Calu3 (cell line): ENCODE data around the gene RTKN. TPM values are rescaled to one million over a fixed set of nuclear protein-coding genes. Genes with fewer than 3 reads are reported as not detected.
A peak's percentile ranks its signal among the peaks of the same experiment; 100 is the strongest.

Source experiments
- BruUV-seq: library from RNA; stranded (reverse); fragments of 400-500 nt; replicated peaks from 2 replicates; lab custom pipeline; 2021; lab: Mats Ljungman, UMichigan
- CTCF ChIA-PET: fragments of 300-600 bp; sonication (Branson Sonifier 250); formaldehyde crosslinking; loops from one replicate; lab custom pipeline; 2022; ENCODE audit warnings: antibody characterized with exemption; lab: Charles Lee
- DNase-seq: peaks from one replicate; pipeline ENCODE4 v3.0.0; 2022
- H3K27ac Mint-ChIP-seq: one replicate; pipeline ENCODE4 v1.8.0; 2022; ENCODE audit warnings: mixed read lengths; ENCODE audit not compliant: unreplicated experiment
- H3K27me3 Mint-ChIP-seq: one replicate; pipeline ENCODE4 v1.8.0; 2022; ENCODE audit warnings: mixed read lengths; ENCODE audit not compliant: unreplicated experiment
- H3K36me3 Mint-ChIP-seq: one replicate; pipeline ENCODE4 v1.8.0; 2022; ENCODE audit warnings: mild to moderate bottlenecking, moderate library complexity, mixed read lengths; ENCODE audit not compliant: insufficient read depth, unreplicated experiment
- H3K4me1 Mint-ChIP-seq: one replicate; pipeline ENCODE4 v1.8.0; 2022; ENCODE audit warnings: mild to moderate bottlenecking, low read depth, mixed read lengths; ENCODE audit not compliant: unreplicated experiment
- H3K4me3 Mint-ChIP-seq: one replicate; pipeline ENCODE4 v1.8.0; 2022; ENCODE audit warnings: mild to moderate bottlenecking, low read depth, moderate library complexity, mixed read lengths; ENCODE audit not compliant: unreplicated experiment
- H3K9me3 Mint-ChIP-seq: one replicate; pipeline ENCODE4 v1.8.0; 2022; ENCODE audit warnings: low read depth, mixed read lengths; ENCODE audit not compliant: unreplicated experiment
- intact Hi-C: fragments of 100-400 bp; cut with micrococcal nuclease; formaldehyde crosslinking; loops from one replicate; pipeline ENCODE4 v1.10.0; 2022; ENCODE audit not compliant: unreplicated experiment
- total RNA-seq: library from RNA; stranded (reverse); gene quantifications from 2 replicates; pipeline ENCODE4 v1.2.3, GENCODE V29; 2022
- TF ChIP-seq, protein P1 (sequence below): fragments of 200-600 bp; IDR thresholded peaks from one replicate; pipeline ENCODE4 v1.8.0; 2022; ENCODE audit warnings: antibody characterized with exemption; ENCODE audit not compliant: unreplicated experiment

The RTKN gene
- total RNA-seq, 1 experiment from 2014 or later: 97.6 TPM

DNA sequence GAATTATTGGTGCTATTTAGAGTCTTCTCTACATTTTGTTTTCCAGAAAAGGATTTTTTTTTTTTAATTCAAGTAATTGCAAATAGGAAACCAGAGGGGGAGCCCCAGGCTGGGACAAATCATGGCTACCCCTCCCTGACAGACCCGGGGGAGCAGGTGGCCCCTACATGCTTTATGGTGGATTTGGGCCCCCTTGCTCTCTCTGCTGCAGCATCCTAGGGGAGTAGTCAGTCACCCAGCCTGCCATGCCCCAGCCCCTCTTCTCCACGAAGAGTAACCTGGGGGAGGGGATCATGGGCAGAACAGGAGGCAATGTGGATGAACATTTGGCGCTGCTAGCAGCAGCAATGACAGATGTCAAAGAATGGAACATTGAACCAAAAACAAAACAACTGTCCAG is 25.0 kb downstream of the RTKN start:
- TF ChIP-seq, protein P1, sequence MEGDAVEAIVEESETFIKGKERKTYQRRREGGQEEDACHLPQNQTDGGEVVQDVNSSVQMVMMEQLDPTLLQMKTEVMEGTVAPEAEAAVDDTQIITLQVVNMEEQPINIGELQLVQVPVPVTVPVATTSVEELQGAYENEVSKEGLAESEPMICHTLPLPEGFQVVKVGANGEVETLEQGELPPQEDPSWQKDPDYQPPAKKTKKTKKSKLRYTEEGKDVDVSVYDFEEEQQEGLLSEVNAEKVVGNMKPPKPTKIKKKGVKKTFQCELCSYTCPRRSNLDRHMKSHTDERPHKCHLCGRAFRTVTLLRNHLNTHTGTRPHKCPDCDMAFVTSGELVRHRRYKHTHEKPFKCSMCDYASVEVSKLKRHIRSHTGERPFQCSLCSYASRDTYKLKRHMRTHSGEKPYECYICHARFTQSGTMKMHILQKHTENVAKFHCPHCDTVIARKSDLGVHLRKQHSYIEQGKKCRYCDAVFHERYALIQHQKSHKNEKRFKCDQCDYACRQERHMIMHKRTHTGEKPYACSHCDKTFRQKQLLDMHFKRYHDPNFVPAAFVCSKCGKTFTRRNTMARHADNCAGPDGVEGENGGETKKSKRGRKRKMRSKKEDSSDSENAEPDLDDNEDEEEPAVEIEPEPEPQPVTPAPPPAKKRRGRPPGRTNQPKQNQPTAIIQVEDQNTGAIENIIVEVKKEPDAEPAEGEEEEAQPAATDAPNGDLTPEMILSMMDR: no peak
- BruUV-seq: no TSS peak
- intact Hi-C loops: no loop called here
- DNase-seq: no peak
- no peak overlapping the region for H3K4me3 Mint-ChIP-seq
- peaks cover 28% of the 10 kb centered on the region for H3K27me3 Mint-ChIP-seq
- peaks cover 29% of the 10 kb centered on the region for H3K4me1 Mint-ChIP-seq
- no peaks in the 10 kb centered on the region for H3K9me3 Mint-ChIP-seq
- CTCF ChIA-PET: no interaction called here
- no peak overlapping the region for H3K27ac Mint-ChIP-seq
- peaks cover 22% of the 10 kb centered on the region for H3K36me3 Mint-ChIP-seq

DNA sequence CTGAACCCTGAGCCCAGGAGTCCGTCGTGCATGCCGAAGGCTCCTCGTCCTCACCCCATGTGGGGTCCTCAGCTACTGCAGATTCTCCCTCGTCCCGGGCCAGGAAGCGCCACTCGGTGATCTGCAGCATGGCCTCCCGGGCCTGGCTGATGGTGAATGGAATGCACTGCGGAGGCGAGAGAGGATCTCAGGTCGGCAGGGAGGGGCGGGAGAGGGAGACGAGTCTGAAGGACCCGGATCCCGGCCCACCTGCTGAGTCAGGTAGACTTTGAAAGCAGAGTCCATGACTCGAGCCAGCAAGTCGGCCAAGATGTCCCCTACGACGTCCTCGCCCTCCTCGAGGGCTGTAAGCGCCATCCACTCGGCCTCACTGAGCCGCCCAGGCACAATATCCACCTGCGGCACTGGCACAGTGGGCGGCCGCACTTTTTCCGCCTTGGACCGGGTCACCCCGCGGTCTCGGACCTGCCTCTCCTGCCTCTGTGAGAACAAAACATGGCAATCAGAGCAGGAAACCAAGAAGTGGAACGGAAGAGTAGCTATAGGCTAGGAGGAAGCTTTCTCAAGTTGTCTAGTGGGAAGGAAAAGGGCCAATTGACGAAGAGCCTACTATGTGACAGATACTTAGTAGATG is 25.9 kb downstream of the RTKN start:
- CTCF ChIA-PET: no interaction called here
- H3K36me3 Mint-ChIP-seq: peaks cover 13% of the 10 kb centered on the region
- no peak for DNase-seq
- TF ChIP-seq, protein P1: no peak
- H3K4me1 Mint-ChIP-seq: peaks cover 26% of the 10 kb centered on the region
- intact Hi-C loops: no loop called here
- H3K27me3 Mint-ChIP-seq: peaks cover 28% of the 10 kb centered on the region
- no TSS peak for BruUV-seq
- peak overlapping the region; percentile 70 for H3K4me3 Mint-ChIP-seq
- H3K27ac Mint-ChIP-seq: no peak overlapping the region
- H3K9me3 Mint-ChIP-seq: no peaks in the 10 kb centered on the region

DNA sequence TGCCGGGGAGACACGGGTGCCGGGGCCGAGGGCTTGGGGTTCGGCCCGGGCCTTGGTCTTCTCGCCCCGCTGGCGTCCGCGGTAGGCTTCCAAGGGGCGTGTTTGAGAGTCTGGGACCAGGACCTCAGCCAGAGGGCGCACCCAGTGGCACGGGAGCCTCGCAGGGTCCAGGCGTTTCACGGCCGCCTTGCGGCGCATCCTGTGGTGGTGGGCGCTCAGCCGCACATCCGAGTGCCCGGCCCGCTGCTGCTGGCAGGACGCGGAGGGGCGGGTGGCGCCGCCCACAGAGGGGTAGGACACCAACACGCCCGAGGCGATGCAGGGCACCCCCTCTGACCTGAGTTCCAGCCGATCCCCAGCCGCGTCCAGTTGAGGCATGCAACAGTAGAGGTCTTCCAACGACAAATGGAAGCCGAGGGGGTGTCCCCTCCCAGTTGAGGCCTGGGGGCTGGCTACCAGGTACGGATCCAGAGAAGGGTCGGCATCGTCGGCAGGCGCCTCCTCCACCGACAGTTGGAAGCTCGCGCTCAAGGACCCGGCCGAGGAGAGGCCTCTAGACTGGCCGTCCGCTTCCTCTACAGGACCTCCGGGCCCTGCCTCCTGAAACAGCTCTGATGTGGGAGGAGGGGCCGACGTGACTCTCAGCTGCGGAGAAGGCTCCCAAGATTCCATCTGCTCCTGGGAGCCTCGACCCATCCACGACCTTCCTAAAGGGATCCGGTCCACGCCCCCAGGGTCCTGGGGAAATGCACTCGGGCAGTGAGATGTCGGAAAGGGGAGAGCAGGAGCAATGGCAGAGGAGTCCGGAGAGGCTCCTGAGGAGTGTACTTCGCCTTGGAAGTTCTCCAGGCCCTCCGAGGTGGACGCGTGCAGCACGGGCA is 26.6 kb downstream of the RTKN start:
- TF ChIP-seq, protein P1: no peak
- Mint-ChIP-seq H3K27ac (peak overlapping the region; percentile 76), H3K9me3 (no peaks in the 10 kb centered on the region), H3K4me3 (peak overlapping the region; percentile 70), H3K4me1 (peaks cover 19% of the 10 kb centered on the region), H3K27me3 (peaks cover 28% of the 10 kb centered on the region), H3K36me3 (peaks cover 8% of the 10 kb centered on the region)
- CTCF ChIA-PET: no interaction called here
- DNase-seq: peak; percentile 56
- BruUV-seq: no TSS peak
- intact Hi-C loops: no loop called here

DNA sequence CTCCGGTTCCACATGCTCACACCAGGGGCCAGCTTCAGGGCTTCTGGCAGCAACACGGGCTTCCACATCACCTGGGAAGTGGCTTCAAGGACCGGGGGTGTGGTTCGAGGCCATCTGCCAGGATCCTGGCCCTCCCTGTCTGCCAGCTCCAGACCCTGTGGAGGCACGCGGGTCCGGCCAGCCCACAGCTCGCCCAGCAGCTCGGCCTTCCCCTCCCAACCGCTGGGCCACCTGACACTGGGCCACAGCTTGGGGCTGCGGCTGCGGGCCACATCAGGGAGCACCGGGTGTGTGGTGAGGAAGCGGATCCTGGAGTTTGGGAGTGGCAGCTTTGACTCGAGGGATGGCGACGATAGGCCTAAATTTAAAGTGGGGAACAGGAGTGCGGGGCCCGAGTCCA is 27.3 kb downstream of the RTKN start:
- CTCF ChIA-PET: no interaction called here
- Mint-ChIP-seq H3K36me3 (peaks cover 8% of the 10 kb centered on the region), H3K4me1 (peaks cover 17% of the 10 kb centered on the region), H3K4me3 (peak overlapping the region; percentile 70), H3K27ac (peak overlapping the region; percentile 76), H3K9me3 (no peaks in the 10 kb centered on the region), H3K27me3 (peaks cover 28% of the 10 kb centered on the region)
- intact Hi-C loops: no loop called here
- TF ChIP-seq, protein P1: no peak
- no TSS peak for BruUV-seq
- DNase-seq: no peak
